D721Med (cell line): Measurements from ENCODE around the gene TIMP3.
A peak's percentile ranks its signal among the peaks of the same experiment; 100 is the strongest.

Experiments used
- DNase-seq: peaks from one replicate; pipeline ENCODE4 v3.0.0; 2011; ENCODE audit warnings: low spot score; ENCODE audit not compliant: insufficient read length
- FAIRE-seq: peaks from 2 replicates; lab custom pipeline; 2011; peaks lifted over from hg19 to GRCh38; lab: Jason Lieb, UNC
- CTCF ChIP-seq: IDR thresholded peaks from 2 replicates; pipeline ENCODE4 v1.5.1; 2012; ENCODE audit warnings: mild to moderate bottlenecking, control low read depth; ENCODE audit not compliant: insufficient read depth; ENCODE audit errors: missing control alignments

The TIMP3 gene

GRCh38 chr22:32817137-32817730, 15.7 kb downstream of the TIMP3 start:
- FAIRE-seq, result no peak
- no peak for TF ChIP-seq CTCF

GRCh38 chr22:32818446-32819115, 17.1 kb downstream of the TIMP3 start:
- TF ChIP-seq CTCF, result no peak
- FAIRE-seq (no peak), DNase-seq (no peak)

More at GRCh38 chr22:32817137-32817730, 15.7 kb downstream of the TIMP3 start:
- DNase-seq, result no peak

- DNase-seq, result no peak
- no peak for TF ChIP-seq CTCF
- FAIRE-seq, result no peak
Measured at GRCh38 chr22:32819120-32819519, 17.6 kb downstream of the TIMP3 start.

GRCh38 chr22:32820131-32821119, 18.9 kb downstream of the TIMP3 start:
- FAIRE-seq (no peak), DNase-seq (no peak)
- no peak for TF ChIP-seq CTCF

GRCh38 chr22:32822179-32822877, 20.8 kb downstream of the TIMP3 start:
- FAIRE-seq (no peak), DNase-seq (no peak)
- TF ChIP-seq CTCF, result no peak

- TF ChIP-seq CTCF, result peak; percentile 32
- FAIRE-seq (no peak), DNase-seq (no peak)
Measured at GRCh38 chr22:32823024-32823730, 21.7 kb downstream of the TIMP3 start.
